PFSK-1 (cell line): Measurements from ENCODE around the gene POU3F3.

Experiments used
- POLR2AphosphoS5 ChIP-seq: IDR thresholded peaks from 2 replicates; pipeline ENCODE4 v1.6.1; 2012; ENCODE audit warnings: low read depth, mild to moderate bottlenecking, control low read depth, low read length, moderate library complexity
- REST ChIP-seq, 2 experiments: IDR thresholded peaks; 2 replicates each; pipeline versions ENCODE4 v1.6.1 to v1.8.0; 2011 to 2012; ENCODE audit warnings: low read depth in 2 of 2, low read length in 2 of 2, control low read depth in 1 of 2, inconsistent platforms in 1 of 2, mild to moderate bottlenecking in 1 of 2, moderate library complexity in 1 of 2; ENCODE audit not compliant: insufficient read depth in 1 of 2
- TAF1 ChIP-seq: IDR thresholded peaks from 2 replicates; pipeline ENCODE4 v1.6.1; 2012; ENCODE audit warnings: low read length, control low read depth, borderline replicate concordance; ENCODE audit not compliant: insufficient read depth

- TF ChIP-seq POLR2AphosphoS5 = no peak
- TF ChIP-seq REST (IDR thresholded peaks at IDR 0.05; ENCODE audit: insufficient read depth in 1 of 2, low read depth in 2 of 2, low read length in 2 of 2) = no peak
- TF ChIP-seq TAF1 = no peak
Measured at GRCh38 chr2:104834431-104835153, 19.3 kb upstream of the POU3F3 start.
